Epithelial cell of proximal tubule (primary cell): ENCODE results near the gene ZBTB7A. TPM values are rescaled to one million over a fixed set of nuclear protein-coding genes. Genes with fewer than 3 reads are reported as not detected.

Experiments used
- DNase-seq: peaks from one replicate; pipeline ENCODE4 v3.0.0-alpha.2; 2011; ENCODE audit warnings: low read depth
- H3K4me3 ChIP-seq: 2 replicates; pipeline ENCODE4 v1.5.1; 2011; ENCODE audit warnings: low read depth, mild to moderate bottlenecking, low read length
- CTCF ChIP-seq: conservative IDR thresholded peaks from 2 replicates; pipeline ENCODE4 v1.5.1; 2012; ENCODE audit warnings: low read depth, mild to moderate bottlenecking, low read length
- total RNA-seq: library from RNA; depleted of rRNA; stranded (reverse); fragments of >200 nt; gene quantifications from 2 replicates; pipeline ENCODE4 v1.2.3, GENCODE V29; 2015

Gene ZBTB7A
- total RNA-seq, 1 donor from 2014 or later: 22.1 TPM

GRCh38 chr19:4019578-4019977 is 47.1 kb downstream of the ZBTB7A start:
- DNase-seq: no peak
- H3K4me3 ChIP-seq: no peak overlapping the region
- TF ChIP-seq CTCF: no peak

- no peak for DNase-seq
- TF ChIP-seq CTCF: no peak
- no peak overlapping the region for H3K4me3 ChIP-seq
Measured at GRCh38 chr19:4018775-4019504, 47.8 kb downstream of the ZBTB7A start.

GRCh38 chr19:4018140-4018613 is 48.5 kb downstream of the ZBTB7A start:
- no peak overlapping the region for H3K4me3 ChIP-seq
- DNase-seq: no peak
- no peak for TF ChIP-seq CTCF

- no peak for TF ChIP-seq CTCF
- H3K4me3 ChIP-seq: no peak overlapping the region
- no peak for DNase-seq
Measured at GRCh38 chr19:4016903-4017638, 49.6 kb downstream of the ZBTB7A start.

- no peak overlapping the region for H3K4me3 ChIP-seq
- DNase-seq: no peak
- TF ChIP-seq CTCF: no peak
Measured at GRCh38 chr19:4016486-4016885, 50.2 kb downstream of the ZBTB7A start.

GRCh38 chr19:4015705-4016402 is 50.8 kb downstream of the ZBTB7A start:
- DNase-seq: no peak
- TF ChIP-seq CTCF: no peak
- H3K4me3 ChIP-seq: no peak overlapping the region
